ENCODE results near the gene STEAP4. TPM values are rescaled to one million over a fixed set of nuclear protein-coding genes. Genes with fewer than 3 reads are reported as not detected.

Gene STEAP4
- total RNA-seq, 1 donor from 2014 or later, result 2.3 TPM

- H3K4me3 ChIP-seq (ENCODE audit: low read depth, low read length), result no peak overlapping the region
- DNase-seq (ENCODE audit: low read depth), result no peak
- H3K27me3 ChIP-seq (ENCODE audit: control insufficient read depth, insufficient read depth, low read length), result no peaks in the 10 kb centered on the region
- no peaks in the 10 kb centered on the region for H3K36me3 ChIP-seq (ENCODE audit: control insufficient read depth, insufficient read depth, low read length)
- no peak for TF ChIP-seq CTCF (IDR thresholded peaks at IDR 0.05; ENCODE audit: insufficient read depth, low read length, poor library complexity, severe bottlenecking)
Observed at GRCh38 chr7:88230646-88231045, 76.0 kb downstream of the STEAP4 start.

GRCh38 chr7:88229302-88229995, 77.2 kb downstream of the STEAP4 start:
- Histone ChIP-seq H3K36me3 (ENCODE audit: control insufficient read depth, insufficient read depth, low read length) (no peaks in the 10 kb centered on the region), H3K27me3 (ENCODE audit: control insufficient read depth, insufficient read depth, low read length) (no peaks in the 10 kb centered on the region), H3K4me3 (ENCODE audit: low read depth, low read length) (no peak overlapping the region)
- no peak for DNase-seq (ENCODE audit: low read depth)
- no peak for TF ChIP-seq CTCF (IDR thresholded peaks at IDR 0.05; ENCODE audit: insufficient read depth, low read length, poor library complexity, severe bottlenecking)

- no peak for TF ChIP-seq CTCF (IDR thresholded peaks at IDR 0.05; ENCODE audit: insufficient read depth, low read length, poor library complexity, severe bottlenecking)
- Histone ChIP-seq H3K27me3 (ENCODE audit: control insufficient read depth, insufficient read depth, low read length) (no peaks in the 10 kb centered on the region), H3K4me3 (ENCODE audit: low read depth, low read length) (no peak overlapping the region), H3K36me3 (ENCODE audit: control insufficient read depth, insufficient read depth, low read length) (no peaks in the 10 kb centered on the region)
- peak; percentile 70 for DNase-seq (ENCODE audit: low read depth)
Observed at GRCh38 chr7:88226886-88227516, 79.7 kb downstream of the STEAP4 start.

GRCh38 chr7:88226201-88226600, 80.5 kb downstream of the STEAP4 start:
- no peaks in the 10 kb centered on the region for H3K36me3 ChIP-seq (ENCODE audit: control insufficient read depth, insufficient read depth, low read length)
- no peaks in the 10 kb centered on the region for H3K27me3 ChIP-seq (ENCODE audit: control insufficient read depth, insufficient read depth, low read length)
- DNase-seq (ENCODE audit: low read depth), result no peak
- H3K4me3 ChIP-seq (ENCODE audit: low read depth, low read length), result no peak overlapping the region
- no peak for TF ChIP-seq CTCF (IDR thresholded peaks at IDR 0.05; ENCODE audit: insufficient read depth, low read length, poor library complexity, severe bottlenecking)

GRCh38 chr7:88224601-88225275, 82.0 kb downstream of the STEAP4 start:
- Histone ChIP-seq H3K4me3 (ENCODE audit: low read depth, low read length) (no peak overlapping the region), H3K36me3 (ENCODE audit: control insufficient read depth, insufficient read depth, low read length) (no peaks in the 10 kb centered on the region), H3K27me3 (ENCODE audit: control insufficient read depth, insufficient read depth, low read length) (no peaks in the 10 kb centered on the region)
- no peak for DNase-seq (ENCODE audit: low read depth)
- no peak for TF ChIP-seq CTCF (IDR thresholded peaks at IDR 0.05; ENCODE audit: insufficient read depth, low read length, poor library complexity, severe bottlenecking)

Measured in kidney epithelial cell (primary cell).